DND-41 (cell line): ENCODE measurements around the gene SUN3.

Source experiments
- ATAC-seq: fragments of 200-7000 bp; cut with Tn5 transposase; 3 replicates; pipeline ENCODE4 v1.9.1; 2021; ENCODE audit warnings: low read depth; ENCODE audit not compliant: insufficient read depth
- DNase-seq: peaks from one replicate; pipeline ENCODE4 v3.0.0-alpha.2; 2020
- H2AFZ ChIP-seq: 2 replicates; pipeline ENCODE4 v1.6.0; 2012; ENCODE audit warnings: low read depth, low read length
- H3K27ac ChIP-seq: 2 replicates; pipeline ENCODE4 v1.5.1; 2012; ENCODE audit warnings: low read length, inconsistent platforms
- H3K27me3 ChIP-seq: fragments of 200-600 bp; sonication (generic); 2 replicates; pipeline ENCODE4 v1.6.0; 2012; ENCODE audit warnings: low read length, mild to moderate bottlenecking, inconsistent platforms; ENCODE audit not compliant: insufficient read depth, poor library complexity
- H3K36me3 ChIP-seq: 2 replicates; pipeline ENCODE4 v1.5.1; 2012; ENCODE audit warnings: low read length, inconsistent platforms; ENCODE audit not compliant: insufficient read depth
- H3K4me1 ChIP-seq: 2 replicates; pipeline ENCODE4 v1.5.1; 2012; ENCODE audit warnings: mild to moderate bottlenecking, low read length; ENCODE audit not compliant: insufficient read depth
- H3K4me2 ChIP-seq: 2 replicates; pipeline ENCODE4 v1.6.0; 2012; ENCODE audit warnings: mild to moderate bottlenecking, moderate library complexity, low read length, inconsistent platforms; ENCODE audit not compliant: insufficient read depth
- H3K4me3 ChIP-seq, 2 experiments: fragments of 200-600 bp in 1 of 2; shearing (Covaris generic) in 1 of 2; 2 replicates each; pipeline ENCODE4 v1.5.1; 2012 to 2016; ENCODE audit warnings: inconsistent platforms in 2 of 2, low read length in 2 of 2, mild to moderate bottlenecking in 2 of 2, low read depth in 1 of 2, moderate library complexity in 1 of 2
- H3K79me2 ChIP-seq: 2 replicates; pipeline ENCODE4 v1.6.0; 2012; ENCODE audit warnings: low read length, inconsistent platforms; ENCODE audit not compliant: insufficient read depth
- H3K9ac ChIP-seq: 2 replicates; pipeline ENCODE4 v1.6.0; 2012; ENCODE audit warnings: low read depth, mild to moderate bottlenecking, inconsistent platforms, low read length, moderate library complexity
- H3K9me3 ChIP-seq: 2 replicates; pipeline ENCODE4 v1.5.1; 2012; ENCODE audit warnings: low read length, moderate library complexity, mild to moderate bottlenecking, inconsistent platforms; ENCODE audit not compliant: insufficient read depth, severe bottlenecking
- H4K20me1 ChIP-seq: 2 replicates; pipeline ENCODE4 v1.6.0; 2012; ENCODE audit warnings: low read length; ENCODE audit not compliant: insufficient read depth
- EZH2 ChIP-seq: IDR thresholded peaks from 3 replicates; pipeline ENCODE4 v1.6.1; 2012; ENCODE audit warnings: borderline replicate concordance, low read depth, mild to moderate bottlenecking, moderate library complexity, low read length, inconsistent platforms; ENCODE audit not compliant: severe bottlenecking
- TF ChIP-seq, protein P1 (sequence below): IDR thresholded peaks from 2 replicates; pipeline ENCODE4 v1.5.1; 2012; ENCODE audit warnings: borderline replicate concordance, low read length, moderate library complexity, mild to moderate bottlenecking; ENCODE audit not compliant: poor library complexity, severe bottlenecking; ENCODE audit errors: extremely low read depth

SUN3 gene, protein sequence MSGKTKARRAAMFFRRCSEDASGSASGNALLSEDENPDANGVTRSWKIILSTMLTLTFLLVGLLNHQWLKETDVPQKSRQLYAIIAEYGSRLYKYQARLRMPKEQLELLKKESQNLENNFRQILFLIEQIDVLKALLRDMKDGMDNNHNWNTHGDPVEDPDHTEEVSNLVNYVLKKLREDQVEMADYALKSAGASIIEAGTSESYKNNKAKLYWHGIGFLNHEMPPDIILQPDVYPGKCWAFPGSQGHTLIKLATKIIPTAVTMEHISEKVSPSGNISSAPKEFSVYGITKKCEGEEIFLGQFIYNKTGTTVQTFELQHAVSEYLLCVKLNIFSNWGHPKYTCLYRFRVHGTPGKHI

DNA sequence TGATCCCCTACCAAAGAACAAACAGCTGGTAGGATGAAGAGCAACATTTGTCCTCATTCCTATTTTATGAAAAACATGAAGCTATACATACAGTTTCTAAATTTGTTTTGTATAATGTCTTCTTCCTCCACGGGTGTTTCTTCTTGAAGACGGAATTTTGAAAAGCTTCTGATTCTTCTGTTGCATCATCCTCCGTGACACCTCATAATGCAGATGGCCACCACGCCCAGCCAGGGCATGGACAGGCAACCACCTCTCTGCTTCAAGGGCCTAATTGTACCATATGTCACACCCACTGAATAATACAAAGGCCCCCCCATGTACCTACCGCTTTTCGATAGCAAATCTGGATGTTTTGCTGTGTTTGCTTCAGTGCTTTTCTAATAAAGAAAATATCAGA lies at the start of gene SUN3:
Gene SUN3, minus strand, starts transcription at position 170 of the 400 bp plus-strand sequence. Its CDS starts 169 bp downstream, at position 1.
- Histone ChIP-seq H3K4me3 (no peak within 1 kb of the TSS), H3K4me1 (no peaks in the 10 kb centered on the region), H2AFZ (no peak within 1 kb of the TSS), H3K4me2 (no peak within 1 kb of the TSS), H3K9ac (no peak within 1 kb of the TSS), H3K27me3 (no peaks in the 10 kb centered on the region), H3K36me3 (no peaks in the 10 kb centered on the region), H3K79me2 (no peaks in the 10 kb centered on the region), H3K9me3 (no peaks in the 10 kb centered on the region), H4K20me1 (no peaks in the 10 kb centered on the region), H3K27ac (no peak within 1 kb of the TSS)
- no peak for DNase-seq
- TF ChIP-seq, protein P1, sequence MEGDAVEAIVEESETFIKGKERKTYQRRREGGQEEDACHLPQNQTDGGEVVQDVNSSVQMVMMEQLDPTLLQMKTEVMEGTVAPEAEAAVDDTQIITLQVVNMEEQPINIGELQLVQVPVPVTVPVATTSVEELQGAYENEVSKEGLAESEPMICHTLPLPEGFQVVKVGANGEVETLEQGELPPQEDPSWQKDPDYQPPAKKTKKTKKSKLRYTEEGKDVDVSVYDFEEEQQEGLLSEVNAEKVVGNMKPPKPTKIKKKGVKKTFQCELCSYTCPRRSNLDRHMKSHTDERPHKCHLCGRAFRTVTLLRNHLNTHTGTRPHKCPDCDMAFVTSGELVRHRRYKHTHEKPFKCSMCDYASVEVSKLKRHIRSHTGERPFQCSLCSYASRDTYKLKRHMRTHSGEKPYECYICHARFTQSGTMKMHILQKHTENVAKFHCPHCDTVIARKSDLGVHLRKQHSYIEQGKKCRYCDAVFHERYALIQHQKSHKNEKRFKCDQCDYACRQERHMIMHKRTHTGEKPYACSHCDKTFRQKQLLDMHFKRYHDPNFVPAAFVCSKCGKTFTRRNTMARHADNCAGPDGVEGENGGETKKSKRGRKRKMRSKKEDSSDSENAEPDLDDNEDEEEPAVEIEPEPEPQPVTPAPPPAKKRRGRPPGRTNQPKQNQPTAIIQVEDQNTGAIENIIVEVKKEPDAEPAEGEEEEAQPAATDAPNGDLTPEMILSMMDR: no peak
- no peak for TF ChIP-seq EZH2
- no peak for ATAC-seq

DNA sequence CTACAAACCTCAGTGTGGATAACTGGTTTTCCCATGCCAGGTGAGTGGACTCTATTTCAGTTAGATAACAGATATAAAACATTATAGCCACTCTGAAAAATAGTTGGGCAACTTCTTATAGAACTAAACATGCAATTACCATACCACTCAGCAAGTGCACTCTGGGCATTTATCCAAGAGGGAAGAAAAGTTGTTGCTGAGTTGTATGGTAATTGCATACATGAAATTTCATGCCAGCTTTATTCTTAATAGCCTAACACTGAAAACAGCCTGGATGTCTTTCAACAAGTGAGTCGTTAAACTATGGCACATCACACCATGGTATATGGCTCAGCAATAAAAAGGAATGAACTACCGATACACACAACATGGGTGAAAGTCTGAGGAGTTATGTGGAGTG lies 49.6 kb upstream of the SUN3 start:
- TF ChIP-seq EZH2: no peak
- TF ChIP-seq, protein P1: no peak

DNA sequence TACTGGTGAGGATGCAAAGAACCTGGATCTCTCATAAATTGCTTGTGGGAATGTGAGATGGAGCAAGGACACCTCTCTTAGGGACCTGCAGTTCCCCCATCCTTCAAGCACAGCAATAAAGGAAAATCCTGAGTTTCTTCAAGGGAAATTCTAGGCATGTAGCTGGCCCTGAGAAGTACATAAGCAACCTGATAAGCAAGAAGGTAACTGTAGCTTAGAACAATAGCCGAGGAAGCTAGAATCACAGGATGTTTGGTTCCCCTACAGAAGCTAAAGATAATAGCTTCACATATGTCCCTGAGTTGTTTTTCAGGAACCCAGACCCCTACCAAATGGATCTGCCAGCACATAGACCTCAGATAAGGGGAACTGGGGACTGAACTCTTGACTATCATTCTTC lies 48.5 kb upstream of the SUN3 start:
- no peak overlapping the region for H3K27ac ChIP-seq

More for the DNA sequence above, 49.6 kb upstream of the SUN3 start:
- no peaks in the 10 kb centered on the region for H3K4me1 ChIP-seq
- H4K20me1 ChIP-seq: no peaks in the 10 kb centered on the region
- no peaks in the 10 kb centered on the region for H3K27me3 ChIP-seq
- H3K9me3 ChIP-seq: no peaks in the 10 kb centered on the region
- ATAC-seq (no peak), DNase-seq (no peak)
- no peak overlapping the region for H3K27ac ChIP-seq
- no peaks in the 10 kb centered on the region for H3K36me3 ChIP-seq
- no peaks in the 10 kb centered on the region for H3K79me2 ChIP-seq
- H2AFZ ChIP-seq: no peak overlapping the region
- no peak overlapping the region for H3K4me2 ChIP-seq
- no peak overlapping the region for H3K9ac ChIP-seq
- no peak overlapping the region for H3K4me3 ChIP-seq

More for the DNA sequence above, 48.5 kb upstream of the SUN3 start:
- Histone ChIP-seq H3K9me3 (no peaks in the 10 kb centered on the region), H3K4me2 (no peak overlapping the region), H3K79me2 (no peaks in the 10 kb centered on the region), H2AFZ (no peak overlapping the region), H4K20me1 (no peaks in the 10 kb centered on the region), H3K4me3 (no peak overlapping the region), H3K36me3 (no peaks in the 10 kb centered on the region), H3K27me3 (no peaks in the 10 kb centered on the region), H3K4me1 (no peaks in the 10 kb centered on the region), H3K9ac (no peak overlapping the region)
- no peak for ATAC-seq
- TF ChIP-seq, protein P1: no peak
- no peak for TF ChIP-seq EZH2
- DNase-seq: no peak
